Osteoblast (primary cell): ENCODE results near the gene MSANTD2. TPM values are rescaled to one million over a fixed set of nuclear protein-coding genes. Genes with fewer than 3 reads are reported as not detected.

Source experiments
- DNase-seq: peaks from one replicate; pipeline ENCODE4 v3.0.0; 2011; ENCODE audit warnings: low spot score, mixed read lengths; ENCODE audit not compliant: insufficient read length; ENCODE audit errors: missing footprints
- H2AFZ ChIP-seq: 2 replicates; pipeline ENCODE4 v1.6.0; 2011; ENCODE audit warnings: mild to moderate bottlenecking, low read length
- H3K27ac ChIP-seq: 2 replicates; pipeline ENCODE4 v1.5.1; 2011; ENCODE audit warnings: mild to moderate bottlenecking, low read depth, low read length, moderate library complexity
- H3K27me3 ChIP-seq: 2 replicates; pipeline ENCODE4 v1.6.0; 2012; ENCODE audit warnings: mild to moderate bottlenecking, control low read depth, inconsistent platforms, low read length, moderate library complexity; ENCODE audit not compliant: insufficient read depth
- H3K36me3 ChIP-seq: 2 replicates; pipeline ENCODE4 v1.5.1; 2011; ENCODE audit warnings: mild to moderate bottlenecking, low read length, control low read depth, moderate library complexity; ENCODE audit not compliant: insufficient read depth
- H3K4me1 ChIP-seq: 2 replicates; pipeline ENCODE4 v1.5.1; 2011; ENCODE audit warnings: mild to moderate bottlenecking, low read length, control low read depth, moderate library complexity; ENCODE audit not compliant: insufficient read depth
- H3K4me2 ChIP-seq: 2 replicates; pipeline ENCODE4 v1.6.0; 2011; ENCODE audit warnings: mild to moderate bottlenecking, low read length; ENCODE audit not compliant: insufficient read depth
- H3K4me3 ChIP-seq: fragments of 200-600 bp; sonication (generic); 3 replicates; pipeline ENCODE4 v1.5.1; 2012; ENCODE audit warnings: mild to moderate bottlenecking, low read length, inconsistent platforms; ENCODE audit not compliant: insufficient read depth
- H3K79me2 ChIP-seq: 2 replicates; pipeline ENCODE4 v1.6.0; 2012; ENCODE audit warnings: mild to moderate bottlenecking, low read length, control low read depth, inconsistent platforms; ENCODE audit not compliant: insufficient read depth
- H3K9me3 ChIP-seq: 2 replicates; pipeline ENCODE4 v1.5.1; 2011; ENCODE audit warnings: low read depth, low read length, control low read depth
- H4K20me1 ChIP-seq: 2 replicates; pipeline ENCODE4 v1.6.0; 2012; ENCODE audit warnings: mild to moderate bottlenecking, low read length, control low read depth; ENCODE audit not compliant: insufficient read depth
- total RNA-seq: library from RNA; depleted of rRNA; stranded (reverse); fragments of >200 nt; gene quantifications from 2 replicates; pipeline ENCODE4 v1.2.3, GENCODE V29; 2012
- TF ChIP-seq, protein P1 (sequence below): IDR thresholded peaks from 2 replicates; pipeline ENCODE4 v1.5.1; 2011; ENCODE audit warnings: mild to moderate bottlenecking, low read depth, low read length, moderate library complexity; ENCODE audit errors: extremely low read depth

MSANTD2 gene
- total RNA-seq, 1 donor, result 10.9 TPM

DNA sequence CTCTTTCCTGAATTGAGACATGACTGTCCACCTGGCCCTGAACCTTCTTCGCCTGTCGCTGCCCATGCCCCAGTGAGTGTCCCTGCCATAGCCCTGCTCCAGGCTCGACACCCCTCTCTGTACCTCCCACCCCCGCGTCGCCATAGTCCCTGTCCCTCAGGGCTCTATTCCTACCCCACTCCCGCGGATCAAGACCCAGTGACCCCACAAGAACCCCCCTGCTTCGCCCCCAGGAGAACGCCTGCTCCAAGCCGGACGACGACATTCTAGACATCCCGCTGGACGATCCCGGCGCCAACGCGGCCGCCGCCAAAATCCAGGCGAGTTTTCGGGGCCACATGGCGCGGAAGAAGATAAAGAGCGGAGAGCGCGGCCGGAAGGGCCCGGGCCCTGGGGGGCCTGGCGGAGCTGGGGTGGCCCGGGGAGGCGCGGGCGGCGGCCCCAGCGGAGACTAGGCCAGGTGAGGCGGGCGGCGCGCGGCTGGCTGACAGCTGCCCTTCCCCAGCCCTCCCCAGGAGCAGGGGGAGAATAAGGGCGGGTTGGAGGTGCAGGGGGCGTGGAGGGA lies 54.9 kb downstream of the MSANTD2 start:
- H3K36me3 ChIP-seq, result no peaks in the 10 kb centered on the region
- no peak overlapping the region for H3K4me3 ChIP-seq
- peaks cover 62% of the 10 kb centered on the region for H3K27me3 ChIP-seq
- peak overlapping the region; percentile 96 for H3K4me2 ChIP-seq
- no peaks in the 10 kb centered on the region for H3K79me2 ChIP-seq
- no peaks in the 10 kb centered on the region for H4K20me1 ChIP-seq
- peaks cover 12% of the 10 kb centered on the region for H3K4me1 ChIP-seq
- no peaks in the 10 kb centered on the region for H3K9me3 ChIP-seq
- H3K27ac ChIP-seq, result no peak overlapping the region
- no peak for DNase-seq
- no peak overlapping the region for H2AFZ ChIP-seq
- TF ChIP-seq, protein P1, sequence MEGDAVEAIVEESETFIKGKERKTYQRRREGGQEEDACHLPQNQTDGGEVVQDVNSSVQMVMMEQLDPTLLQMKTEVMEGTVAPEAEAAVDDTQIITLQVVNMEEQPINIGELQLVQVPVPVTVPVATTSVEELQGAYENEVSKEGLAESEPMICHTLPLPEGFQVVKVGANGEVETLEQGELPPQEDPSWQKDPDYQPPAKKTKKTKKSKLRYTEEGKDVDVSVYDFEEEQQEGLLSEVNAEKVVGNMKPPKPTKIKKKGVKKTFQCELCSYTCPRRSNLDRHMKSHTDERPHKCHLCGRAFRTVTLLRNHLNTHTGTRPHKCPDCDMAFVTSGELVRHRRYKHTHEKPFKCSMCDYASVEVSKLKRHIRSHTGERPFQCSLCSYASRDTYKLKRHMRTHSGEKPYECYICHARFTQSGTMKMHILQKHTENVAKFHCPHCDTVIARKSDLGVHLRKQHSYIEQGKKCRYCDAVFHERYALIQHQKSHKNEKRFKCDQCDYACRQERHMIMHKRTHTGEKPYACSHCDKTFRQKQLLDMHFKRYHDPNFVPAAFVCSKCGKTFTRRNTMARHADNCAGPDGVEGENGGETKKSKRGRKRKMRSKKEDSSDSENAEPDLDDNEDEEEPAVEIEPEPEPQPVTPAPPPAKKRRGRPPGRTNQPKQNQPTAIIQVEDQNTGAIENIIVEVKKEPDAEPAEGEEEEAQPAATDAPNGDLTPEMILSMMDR, result no peak

DNA sequence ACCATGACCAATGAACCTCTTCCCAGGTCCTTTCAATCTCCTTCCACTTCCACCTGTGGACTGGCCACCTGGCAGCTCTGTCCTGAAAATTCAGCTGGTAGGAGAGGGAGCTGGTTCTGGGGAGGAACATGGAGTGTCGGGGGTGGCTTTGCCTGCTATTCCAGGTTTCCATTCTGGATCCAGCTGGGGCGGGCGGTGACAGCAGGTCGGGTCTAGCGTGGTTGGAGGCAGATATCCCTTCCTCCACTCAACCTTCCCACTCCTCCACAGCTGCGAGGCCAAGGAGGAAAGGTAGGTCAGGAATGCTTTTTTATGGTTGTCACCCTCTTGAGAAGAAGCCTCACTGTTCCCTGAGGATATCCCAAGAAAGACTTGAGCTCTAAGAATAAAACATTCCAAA lies 57.2 kb downstream of the MSANTD2 start:
- H3K4me3 ChIP-seq, result no peak overlapping the region
- H3K27me3 ChIP-seq, result peaks cover 79% of the 10 kb centered on the region
- no peak overlapping the region for H3K4me2 ChIP-seq
- H2AFZ ChIP-seq, result no peak overlapping the region
- no peaks in the 10 kb centered on the region for H3K36me3 ChIP-seq
- TF ChIP-seq, protein P1, result no peak
- no peaks in the 10 kb centered on the region for H4K20me1 ChIP-seq
- no peak overlapping the region for H3K27ac ChIP-seq
- H3K79me2 ChIP-seq, result no peaks in the 10 kb centered on the region
- no peak for DNase-seq
- no peaks in the 10 kb centered on the region for H3K9me3 ChIP-seq
- H3K4me1 ChIP-seq, result peaks cover 16% of the 10 kb centered on the region

DNA sequence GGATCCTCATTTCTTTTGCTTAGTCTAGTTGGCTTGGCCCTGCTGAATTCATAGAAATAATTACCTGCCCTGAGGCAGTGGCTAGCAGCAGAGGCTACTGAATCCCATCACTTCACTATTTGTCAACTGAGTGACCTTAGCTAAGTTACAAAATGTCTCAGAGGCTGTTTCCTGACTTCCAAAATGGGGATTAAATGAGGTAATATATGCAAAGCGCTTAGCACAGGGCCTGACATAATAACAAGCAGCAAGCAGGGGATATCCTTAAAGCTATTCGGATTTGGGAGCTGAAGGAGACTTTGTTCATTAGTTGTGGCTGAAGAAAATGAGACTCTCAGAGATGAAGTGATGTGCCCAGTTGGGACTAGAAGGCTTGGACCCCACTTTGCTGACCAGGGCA lies 57.7 kb downstream of the MSANTD2 start:
- no peak overlapping the region for H3K4me2 ChIP-seq
- H3K9me3 ChIP-seq, result no peaks in the 10 kb centered on the region
- H3K79me2 ChIP-seq, result no peaks in the 10 kb centered on the region
- H3K36me3 ChIP-seq, result no peaks in the 10 kb centered on the region
- H3K27me3 ChIP-seq, result peaks cover 84% of the 10 kb centered on the region
- peaks cover 16% of the 10 kb centered on the region for H3K4me1 ChIP-seq
- TF ChIP-seq, protein P1, result no peak
- H3K27ac ChIP-seq, result no peak overlapping the region
- H2AFZ ChIP-seq, result no peak overlapping the region
- no peaks in the 10 kb centered on the region for H4K20me1 ChIP-seq
- no peak for DNase-seq
- H3K4me3 ChIP-seq, result no peak overlapping the region

DNA sequence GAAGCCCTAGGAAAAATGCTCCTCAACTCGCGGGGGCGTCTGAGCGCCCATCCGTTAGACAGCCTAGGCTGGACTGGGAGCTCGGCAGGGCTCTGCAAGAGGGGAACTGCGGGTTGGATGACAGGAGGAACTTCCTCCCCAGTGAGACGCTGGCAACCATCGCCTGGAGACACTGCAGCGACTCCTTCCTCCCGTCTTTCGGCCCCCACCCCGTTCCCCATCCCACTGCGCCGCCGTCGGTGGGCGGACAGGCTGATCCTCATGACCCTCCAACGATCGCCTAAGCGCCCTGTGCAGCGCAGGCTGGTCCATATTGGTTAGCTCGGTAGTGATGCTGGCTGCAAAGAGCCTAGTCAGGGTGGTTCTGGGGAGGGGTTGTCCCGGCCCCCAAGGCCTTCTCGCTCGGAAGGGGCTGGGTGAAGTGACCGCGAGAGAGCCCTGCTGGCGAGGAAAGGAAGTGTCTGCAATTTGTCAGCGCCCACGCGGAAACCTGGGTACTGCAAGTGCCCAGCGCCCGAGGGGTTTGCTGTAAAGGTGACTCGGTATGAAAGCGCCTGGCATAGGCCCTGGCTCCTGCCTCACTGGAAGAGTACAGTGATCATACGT lies 59.8 kb downstream of the MSANTD2 start:
- peak; percentile 85 for DNase-seq
- Histone ChIP-seq H3K4me2 (peak overlapping the region; percentile 83), H3K27me3 (peaks cover 84% of the 10 kb centered on the region), H3K9me3 (no peaks in the 10 kb centered on the region), H4K20me1 (no peaks in the 10 kb centered on the region), H3K27ac (no peak overlapping the region), H3K4me1 (peaks cover 3% of the 10 kb centered on the region), H3K36me3 (no peaks in the 10 kb centered on the region), H3K79me2 (no peaks in the 10 kb centered on the region), H3K4me3 (peak overlapping the region; percentile 67), H2AFZ (peak overlapping the region; percentile 76)
- TF ChIP-seq, protein P1, result peak; percentile 35
